Neural progenitor cell (in vitro differentiated cells): Measurements from ENCODE around the gene KAZN. TPM values are rescaled to one million over a fixed set of nuclear protein-coding genes. Genes with fewer than 3 reads are reported as not detected.

Experiments used
- DNase-seq: peaks from one replicate; pipeline ENCODE4 v3.0.0-alpha.2; 2016; ENCODE audit warnings: low spot score
- H2AFZ ChIP-seq: fragments of 200-600 bp; sonication (generic); replicated peaks from 2 replicates; pipeline ENCODE4 v1.6.1; 2016; ENCODE audit warnings: antibody characterized with exemption
- H3F3A ChIP-seq: fragments of 200-600 bp; sonication (generic); 2 replicates; pipeline ENCODE4 v1.6.1; 2016; ENCODE audit warnings: antibody characterized with exemption, low read depth
- H3K27ac ChIP-seq: fragments of 200-600 bp; sonication (generic); 2 replicates; pipeline ENCODE4 v1.5.1; 2016; ENCODE audit warnings: mild to moderate bottlenecking
- H3K27me3 ChIP-seq: fragments of 200-600 bp; sonication (generic); 2 replicates; pipeline ENCODE4 v1.6.1; 2016; ENCODE audit warnings: mild to moderate bottlenecking, moderate library complexity
- H3K36me3 ChIP-seq: fragments of 200-600 bp; sonication (generic); 2 replicates; pipeline ENCODE4 v1.5.1; 2016
- H3K4me1 ChIP-seq: fragments of 200-600 bp; sonication (generic); 2 replicates; pipeline ENCODE4 v1.6.1; 2016; ENCODE audit warnings: mixed run types
- H3K4me2 ChIP-seq: fragments of 200-600 bp; sonication (generic); 2 replicates; pipeline ENCODE4 v1.6.1; 2016
- H3K4me3 ChIP-seq: fragments of 200-600 bp; sonication (generic); 2 replicates; pipeline ENCODE4 v1.5.1; 2016
- H3K79me2 ChIP-seq: fragments of 200-600 bp; sonication (generic); 2 replicates; pipeline ENCODE4 v1.6.1; 2016; ENCODE audit warnings: low read depth
- H3K9ac ChIP-seq: fragments of 200-600 bp; sonication (generic); 2 replicates; pipeline ENCODE4 v1.6.1; 2016
- H3K9me3 ChIP-seq: fragments of 200-600 bp; sonication (generic); 2 replicates; pipeline ENCODE4 v1.5.1; 2016; ENCODE audit warnings: low read depth
- H4K20me1 ChIP-seq: fragments of 200-600 bp; sonication (generic); 2 replicates; pipeline ENCODE4 v1.6.1; 2016; ENCODE audit warnings: low read depth
- H3K27ac Mint-ChIP-seq: 3 replicates; pipeline ENCODE4 v1.8.0; 2021; ENCODE audit warnings: mixed read lengths
- H3K27me3 Mint-ChIP-seq: 2 replicates; pipeline ENCODE4 v1.8.0; 2022; ENCODE audit warnings: low read depth, mild to moderate bottlenecking, inconsistent platforms, moderate library complexity, mixed read lengths; ENCODE audit not compliant: insufficient read depth
- H3K36me3 Mint-ChIP-seq: 3 replicates; pipeline ENCODE4 v1.8.0; 2021; ENCODE audit warnings: mixed read lengths
- H3K4me1 Mint-ChIP-seq: 3 replicates; pipeline ENCODE4 v1.8.0; 2021; ENCODE audit warnings: mixed read lengths
- H3K4me3 Mint-ChIP-seq: 3 replicates; pipeline ENCODE4 v1.8.0; 2021; ENCODE audit warnings: mild to moderate bottlenecking, moderate library complexity, mixed read lengths
- H3K9me3 Mint-ChIP-seq: 3 replicates; pipeline ENCODE4 v1.8.0; 2020; ENCODE audit warnings: mixed read lengths
- CTCF ChIP-seq: fragments of 200-600 bp; sonication (generic); IDR thresholded peaks from 2 replicates; pipeline ENCODE4 v1.5.1; 2017; ENCODE audit warnings: antibody characterized with exemption, mild to moderate bottlenecking
- EZH2 ChIP-seq: fragments of 200-600 bp; sonication (generic); IDR thresholded peaks from 2 replicates; pipeline ENCODE4 v1.6.1; 2017; ENCODE audit warnings: antibody characterized with exemption, mild to moderate bottlenecking, moderate library complexity
- EZH2phosphoT487 ChIP-seq: fragments of 200-600 bp; sonication (generic); IDR thresholded peaks from 2 replicates; pipeline ENCODE4 v1.6.1; 2017; ENCODE audit warnings: antibody characterized with exemption
- total RNA-seq: library from RNA; depleted of rRNA; stranded (reverse); fragments of >200 nt; gene quantifications from 2 replicates; pipeline ENCODE4 v1.2.3, GENCODE V29; 2015; ENCODE audit warnings: low replicate concordance

The KAZN gene
- total RNA-seq, 1 donor from 2014 or later = 6.1 TPM

- Histone ChIP-seq H3K27ac (no peak overlapping the region), H3K4me1 (peaks cover 9% of the 10 kb centered on the region), H3K9ac (no peak overlapping the region), H3K36me3 (no peaks in the 10 kb centered on the region), H3K79me2 (no peaks in the 10 kb centered on the region), H2AFZ (no peak overlapping the region), H4K20me1 (peaks cover 43% of the 10 kb centered on the region), H3K9me3 (no peaks in the 10 kb centered on the region), H3K4me2 (no peak overlapping the region), H3F3A (peaks cover 4% of the 10 kb centered on the region), H3K4me3 (no peak overlapping the region), H3K27me3 (no peaks in the 10 kb centered on the region)
- peaks cover 24% of the 10 kb centered on the region for H3K4me1 Mint-ChIP-seq
- no peak for TF ChIP-seq EZH2phosphoT487
- TF ChIP-seq CTCF = no peak
- no peak for TF ChIP-seq EZH2
- H3K9me3 Mint-ChIP-seq = no peaks in the 10 kb centered on the region
- DNase-seq = no peak
- H3K36me3 Mint-ChIP-seq = no peaks in the 10 kb centered on the region
- no peak overlapping the region for H3K4me3 Mint-ChIP-seq
- peaks cover 6% of the 10 kb centered on the region for H3K27me3 Mint-ChIP-seq
- H3K27ac Mint-ChIP-seq = no peak overlapping the region
These were observed 274.3 kb downstream of the KAZN start for GRCh38 chr1:14872762-14873161.

DNA sequence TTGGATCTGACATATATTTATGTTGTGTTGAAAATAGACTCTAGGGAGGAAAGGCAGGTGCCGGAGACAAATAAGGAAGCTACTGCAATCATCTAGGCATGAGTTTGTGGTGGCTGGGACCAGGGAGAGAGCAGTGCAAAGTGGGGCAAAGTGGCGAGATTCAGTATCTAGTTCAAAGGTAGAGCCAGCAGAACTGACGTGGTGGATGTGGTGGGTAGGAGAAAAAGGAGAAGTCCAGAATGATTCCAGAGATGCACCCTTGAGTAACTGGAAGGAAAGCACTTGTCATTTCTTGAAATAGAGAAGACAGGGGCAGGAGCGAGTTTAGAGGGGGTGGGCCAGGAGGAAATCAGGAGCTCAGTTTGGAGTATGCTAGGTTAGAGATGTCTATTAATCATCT lies 275.2 kb downstream of the KAZN start:
- Histone ChIP-seq H3K4me3 (no peak overlapping the region), H3K4me2 (no peak overlapping the region), H3K79me2 (no peaks in the 10 kb centered on the region), H3K9me3 (no peaks in the 10 kb centered on the region), H3F3A (peaks cover 4% of the 10 kb centered on the region), H3K27ac (no peak overlapping the region), H3K27me3 (no peaks in the 10 kb centered on the region), H3K36me3 (no peaks in the 10 kb centered on the region), H2AFZ (no peak overlapping the region), H3K9ac (no peak overlapping the region), H4K20me1 (peaks cover 34% of the 10 kb centered on the region), H3K4me1 (peaks cover 9% of the 10 kb centered on the region)
- Mint-ChIP-seq H3K27ac (no peak overlapping the region), H3K4me1 (peaks cover 21% of the 10 kb centered on the region), H3K4me3 (no peak overlapping the region), H3K36me3 (no peaks in the 10 kb centered on the region), H3K27me3 (peaks cover 3% of the 10 kb centered on the region), H3K9me3 (no peaks in the 10 kb centered on the region)
- TF ChIP-seq EZH2 = no peak
- DNase-seq = no peak

DNA sequence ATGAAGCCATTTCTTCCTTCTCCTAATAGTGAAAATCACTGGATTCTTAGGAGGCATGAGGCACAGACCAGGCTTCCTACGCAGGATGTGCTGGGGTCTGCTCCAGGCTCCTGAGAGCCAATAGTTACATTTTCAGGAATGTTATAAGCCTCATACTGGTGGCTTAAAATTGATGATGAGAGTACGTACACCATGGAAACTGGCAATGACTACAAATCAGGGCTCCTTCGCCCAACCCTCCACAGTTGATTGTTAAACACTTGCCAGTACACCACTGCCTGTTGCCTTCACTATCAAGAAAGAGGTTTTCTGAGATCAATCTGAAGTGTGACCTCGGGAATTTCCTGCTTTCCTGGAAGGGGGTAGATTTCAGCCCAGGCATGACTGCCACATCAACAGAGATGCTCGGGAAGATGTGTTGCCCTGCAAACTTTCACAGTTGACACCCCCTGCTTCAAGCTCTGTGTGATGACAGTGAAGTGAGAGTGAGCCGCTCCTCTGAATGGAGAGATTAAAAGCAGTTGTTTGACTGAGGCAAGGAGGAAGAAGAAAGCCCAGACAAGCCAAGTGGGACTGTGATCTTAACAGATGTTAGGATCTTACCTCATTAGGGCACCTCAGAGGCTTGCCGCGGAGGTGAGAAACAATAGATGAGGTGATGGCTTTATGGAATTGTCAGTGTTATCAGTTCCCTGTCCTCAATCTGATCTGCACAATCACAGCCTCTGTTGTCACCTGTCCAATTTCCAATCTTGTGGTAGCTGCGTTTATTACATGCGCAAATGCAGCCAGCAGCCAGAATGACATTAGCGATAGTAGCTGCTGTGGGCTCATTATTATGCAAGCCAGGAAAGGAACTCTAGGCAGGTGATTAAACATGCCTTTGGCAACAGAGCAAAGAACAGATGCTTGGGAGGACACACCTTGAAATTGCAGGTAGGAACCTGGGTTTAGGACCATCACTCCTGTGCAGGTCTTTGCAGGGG lies 277.3 kb downstream of the KAZN start:
- no peak overlapping the region for H3K27ac ChIP-seq
- H3K79me2 ChIP-seq = no peaks in the 10 kb centered on the region
- H3K27me3 ChIP-seq = no peaks in the 10 kb centered on the region
- Mint-ChIP-seq H3K4me1 (peaks cover 9% of the 10 kb centered on the region), H3K4me3 (no peak overlapping the region), H3K9me3 (no peaks in the 10 kb centered on the region), H3K27ac (no peak overlapping the region), H3K27me3 (peaks cover 2% of the 10 kb centered on the region), H3K36me3 (no peaks in the 10 kb centered on the region)
- H3F3A ChIP-seq = peaks cover 4% of the 10 kb centered on the region
- H3K4me3 ChIP-seq = no peak overlapping the region
- TF ChIP-seq EZH2phosphoT487 (no peak), CTCF (no peak), EZH2 (no peak)
- peak overlapping the region; percentile 31 for H3K4me2 ChIP-seq
- H2AFZ ChIP-seq = no peak overlapping the region
- peaks cover 9% of the 10 kb centered on the region for H3K4me1 ChIP-seq
- no peaks in the 10 kb centered on the region for H3K9me3 ChIP-seq
- H3K36me3 ChIP-seq = no peaks in the 10 kb centered on the region
- DNase-seq = peak; percentile 15
- H4K20me1 ChIP-seq = peaks cover 14% of the 10 kb centered on the region
- H3K9ac ChIP-seq = no peak overlapping the region

GRCh38 chr1:14876747-14877146 lies 278.3 kb downstream of the KAZN start:
- Histone ChIP-seq H3K4me3 (no peak overlapping the region), H3K36me3 (no peaks in the 10 kb centered on the region), H3K4me1 (peaks cover 9% of the 10 kb centered on the region), H3K79me2 (no peaks in the 10 kb centered on the region), H4K20me1 (peaks cover 12% of the 10 kb centered on the region), H2AFZ (no peak overlapping the region), H3K9me3 (no peaks in the 10 kb centered on the region), H3K4me2 (no peak overlapping the region), H3K27ac (no peak overlapping the region), H3K9ac (no peak overlapping the region), H3K27me3 (no peaks in the 10 kb centered on the region), H3F3A (peaks cover 4% of the 10 kb centered on the region)
- no peaks in the 10 kb centered on the region for H3K9me3 Mint-ChIP-seq
- TF ChIP-seq CTCF (no peak), EZH2phosphoT487 (no peak), EZH2 (no peak)
- H3K4me3 Mint-ChIP-seq = no peak overlapping the region
- H3K36me3 Mint-ChIP-seq = no peaks in the 10 kb centered on the region
- DNase-seq = no peak
- peaks cover 3% of the 10 kb centered on the region for H3K4me1 Mint-ChIP-seq
- no peak overlapping the region for H3K27ac Mint-ChIP-seq
- H3K27me3 Mint-ChIP-seq = no peaks in the 10 kb centered on the region
